SU-DHL-6 (cell line): Measurements from ENCODE around the gene PTP4A1.

Source experiments
- H2AFZ ChIP-seq: fragments of 200-600 bp; sonication (generic); 2 replicates; pipeline ENCODE4 v1.6.1; 2014; ENCODE audit warnings: low read depth, mild to moderate bottlenecking, moderate library complexity, mixed read lengths, antibody characterized with exemption, low read length; ENCODE audit not compliant: severe bottlenecking
- H3F3A ChIP-seq: fragments of 200-600 bp; shearing (Covaris generic); 2 replicates; pipeline ENCODE4 v1.6.0; 2016; ENCODE audit warnings: antibody characterized with exemption, mild to moderate bottlenecking; ENCODE audit not compliant: insufficient read depth
- H3K27ac ChIP-seq: fragments of 200-600 bp; sonication (generic); 2 replicates; pipeline ENCODE4 v1.5.1; 2016; ENCODE audit warnings: low read depth, mild to moderate bottlenecking, low read length, moderate library complexity, mixed read lengths
- H3K27me3 ChIP-seq: fragments of 200-600 bp; sonication (generic), shearing (Covaris generic); 2 replicates; pipeline ENCODE4 v1.6.0; 2014; ENCODE audit warnings: mild to moderate bottlenecking, low read length
- H3K36me3 ChIP-seq: fragments of 200-600 bp; sonication (generic); 2 replicates; pipeline ENCODE4 v1.6.1; 2014; ENCODE audit warnings: mild to moderate bottlenecking, low read length, mixed read lengths
- H3K4me2 ChIP-seq: fragments of 300-600, 200-600 bp; shearing (Covaris generic), sonication (generic); 2 replicates; pipeline ENCODE4 v1.6.0; 2014; ENCODE audit warnings: low read length, low read depth, mild to moderate bottlenecking; ENCODE audit not compliant: poor library complexity, severe bottlenecking
- H3K4me3 ChIP-seq: fragments of 200-600 bp; sonication (generic); 2 replicates; pipeline ENCODE4 v1.5.1; 2014; ENCODE audit warnings: antibody characterized with exemption, low read length, mild to moderate bottlenecking, mixed read lengths; ENCODE audit not compliant: insufficient read depth, poor library complexity, severe bottlenecking
- H3K79me2 ChIP-seq: fragments of 200-600 bp; sonication (generic); 2 replicates; pipeline ENCODE4 v1.6.1; 2014; ENCODE audit warnings: mild to moderate bottlenecking, low read length, moderate library complexity; ENCODE audit not compliant: insufficient read depth
- H3K9ac ChIP-seq: fragments of 200-600 bp; sonication (generic); 2 replicates; pipeline ENCODE4 v1.7.0; 2014; ENCODE audit warnings: mild to moderate bottlenecking, low read length
- H3K9me2 ChIP-seq: fragments of 200-600 bp; sonication (generic); replicated peaks from 2 replicates; pipeline ENCODE4 v1.6.1; 2014; ENCODE audit warnings: low read length; ENCODE audit not compliant: insufficient read depth
- H3K9me3 ChIP-seq: fragments of 200-600 bp; sonication (generic); 2 replicates; pipeline ENCODE4 v1.6.1; 2014; ENCODE audit warnings: low read length, mixed read lengths; ENCODE audit not compliant: insufficient read depth
- H4K20me1 ChIP-seq: fragments of 200-600 bp; sonication (generic); 2 replicates; pipeline ENCODE4 v1.6.1; 2014; ENCODE audit warnings: low read depth, mild to moderate bottlenecking, antibody characterized with exemption, low read length, moderate library complexity, mixed read lengths
- EZH2phosphoT487 ChIP-seq: fragments of 200-600 bp; sonication (generic), shearing (Covaris generic); conservative IDR thresholded peaks from 2 replicates; pipeline ENCODE4 v1.6.1; 2018; ENCODE audit warnings: mild to moderate bottlenecking, antibody characterized with exemption, low read length, moderate library complexity, mixed read lengths
- TF ChIP-seq, protein P1 (sequence below): fragments of 200-600 bp; sonication (generic); IDR thresholded peaks from one replicate; pipeline ENCODE4 v1.5.1; 2017; ENCODE audit warnings: antibody characterized with exemption, mild to moderate bottlenecking, low read length, moderate library complexity; ENCODE audit not compliant: insufficient read depth, poor library complexity, severe bottlenecking

Gene PTP4A1

DNA sequence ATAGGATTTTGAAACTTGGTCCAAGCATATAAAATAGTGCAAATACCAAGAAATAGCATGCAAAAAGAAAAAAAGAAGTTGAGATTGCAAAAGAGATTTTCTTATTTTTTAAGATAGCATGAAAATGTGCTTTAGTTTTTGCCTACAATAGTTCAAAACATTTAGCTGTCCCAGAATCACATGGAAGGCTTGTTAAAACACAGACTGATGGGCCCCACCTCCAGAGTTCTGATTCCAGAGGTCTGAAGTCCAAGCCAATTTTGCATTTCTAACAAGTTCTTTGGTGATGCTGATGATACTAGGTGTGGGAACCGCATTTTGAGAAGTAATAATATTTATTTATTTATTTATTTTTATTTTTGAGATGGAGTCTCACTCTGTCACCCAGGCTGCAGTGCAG, 33.7 kb upstream of the PTP4A1 start:
- no peaks in the 10 kb centered on the region for H3K9me3 ChIP-seq
- H3K79me2 ChIP-seq: no peaks in the 10 kb centered on the region
- H3K4me3 ChIP-seq: no peak overlapping the region
- H3K27me3 ChIP-seq: no peaks in the 10 kb centered on the region
- no peak overlapping the region for H3K27ac ChIP-seq
- no peak overlapping the region for H3K9ac ChIP-seq
- H4K20me1 ChIP-seq: no peaks in the 10 kb centered on the region
- TF ChIP-seq, protein P1, sequence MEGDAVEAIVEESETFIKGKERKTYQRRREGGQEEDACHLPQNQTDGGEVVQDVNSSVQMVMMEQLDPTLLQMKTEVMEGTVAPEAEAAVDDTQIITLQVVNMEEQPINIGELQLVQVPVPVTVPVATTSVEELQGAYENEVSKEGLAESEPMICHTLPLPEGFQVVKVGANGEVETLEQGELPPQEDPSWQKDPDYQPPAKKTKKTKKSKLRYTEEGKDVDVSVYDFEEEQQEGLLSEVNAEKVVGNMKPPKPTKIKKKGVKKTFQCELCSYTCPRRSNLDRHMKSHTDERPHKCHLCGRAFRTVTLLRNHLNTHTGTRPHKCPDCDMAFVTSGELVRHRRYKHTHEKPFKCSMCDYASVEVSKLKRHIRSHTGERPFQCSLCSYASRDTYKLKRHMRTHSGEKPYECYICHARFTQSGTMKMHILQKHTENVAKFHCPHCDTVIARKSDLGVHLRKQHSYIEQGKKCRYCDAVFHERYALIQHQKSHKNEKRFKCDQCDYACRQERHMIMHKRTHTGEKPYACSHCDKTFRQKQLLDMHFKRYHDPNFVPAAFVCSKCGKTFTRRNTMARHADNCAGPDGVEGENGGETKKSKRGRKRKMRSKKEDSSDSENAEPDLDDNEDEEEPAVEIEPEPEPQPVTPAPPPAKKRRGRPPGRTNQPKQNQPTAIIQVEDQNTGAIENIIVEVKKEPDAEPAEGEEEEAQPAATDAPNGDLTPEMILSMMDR: no peak
- no peak for TF ChIP-seq EZH2phosphoT487
- H3K36me3 ChIP-seq: no peaks in the 10 kb centered on the region
- H3F3A ChIP-seq: no peaks in the 10 kb centered on the region
- no peaks in the 10 kb centered on the region for H3K9me2 ChIP-seq
- no peak overlapping the region for H3K4me2 ChIP-seq
- H2AFZ ChIP-seq: no peak overlapping the region

DNA sequence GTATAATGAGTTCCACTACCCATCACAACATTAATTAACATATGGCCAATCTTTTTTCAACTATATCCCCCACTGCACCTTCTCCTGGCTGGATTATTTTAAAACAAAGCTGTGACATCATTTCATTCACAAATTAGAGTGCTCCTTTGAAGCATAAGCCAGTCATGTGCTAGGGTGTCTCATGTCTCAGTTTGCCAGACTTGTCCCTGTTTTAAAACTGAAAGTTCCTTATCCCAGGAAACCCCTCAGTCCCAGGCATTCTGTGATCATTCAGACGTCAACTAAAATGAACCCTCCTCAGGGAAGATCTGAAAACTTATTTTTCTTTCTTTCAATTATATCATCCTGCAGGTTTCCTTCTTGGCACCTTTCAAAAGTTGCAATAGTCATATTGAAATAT, 29.3 kb upstream of the PTP4A1 start:
- no peaks in the 10 kb centered on the region for H3K9me2 ChIP-seq
- H3F3A ChIP-seq: no peaks in the 10 kb centered on the region
- H3K4me3 ChIP-seq: no peak overlapping the region
- no peaks in the 10 kb centered on the region for H3K36me3 ChIP-seq
- TF ChIP-seq, protein P1: no peak
- TF ChIP-seq EZH2phosphoT487: no peak
- no peak overlapping the region for H2AFZ ChIP-seq
- H3K9me3 ChIP-seq: no peaks in the 10 kb centered on the region
- H3K27me3 ChIP-seq: no peaks in the 10 kb centered on the region
- no peaks in the 10 kb centered on the region for H4K20me1 ChIP-seq
- no peak overlapping the region for H3K9ac ChIP-seq
- H3K27ac ChIP-seq: no peak overlapping the region
- H3K4me2 ChIP-seq: no peak overlapping the region
- H3K79me2 ChIP-seq: no peaks in the 10 kb centered on the region

GRCh38 chr6:63543982-63544381, 28.3 kb upstream of the PTP4A1 start:
- H3K4me2 ChIP-seq: no peak overlapping the region
- H3K27me3 ChIP-seq: no peaks in the 10 kb centered on the region
- H3K36me3 ChIP-seq: no peaks in the 10 kb centered on the region
- H3K9ac ChIP-seq: no peak overlapping the region
- no peaks in the 10 kb centered on the region for H3K9me2 ChIP-seq
- no peaks in the 10 kb centered on the region for H3K9me3 ChIP-seq
- H3K79me2 ChIP-seq: no peaks in the 10 kb centered on the region
- no peak overlapping the region for H3K27ac ChIP-seq
- no peaks in the 10 kb centered on the region for H3F3A ChIP-seq
- no peak overlapping the region for H2AFZ ChIP-seq
- no peak overlapping the region for H3K4me3 ChIP-seq
- no peaks in the 10 kb centered on the region for H4K20me1 ChIP-seq
- no peak for TF ChIP-seq EZH2phosphoT487

- Histone ChIP-seq H3K9ac (no peak overlapping the region), H3K4me2 (no peak overlapping the region), H3F3A (no peaks in the 10 kb centered on the region), H3K79me2 (no peaks in the 10 kb centered on the region), H3K27me3 (no peaks in the 10 kb centered on the region), H3K27ac (no peak overlapping the region), H3K9me3 (no peaks in the 10 kb centered on the region), H3K9me2 (no peaks in the 10 kb centered on the region), H4K20me1 (no peaks in the 10 kb centered on the region), H2AFZ (no peak overlapping the region), H3K4me3 (no peak overlapping the region), H3K36me3 (no peaks in the 10 kb centered on the region)
- TF ChIP-seq EZH2phosphoT487: no peak
- TF ChIP-seq, protein P1: no peak
Observed at GRCh38 chr6:63546236-63546635, 26.0 kb upstream of the PTP4A1 start.
